Measurements from ENCODE around the gene DENND1A.

DENND1A gene

GRCh38 chr9:123678878-123679329 lies 251.0 kb downstream of the DENND1A start:
- Histone ChIP-seq H3K36me3 (ENCODE audit: low read length) (no peaks in the 10 kb centered on the region), H3K4me3 (ENCODE audit: insufficient read depth, low read length, poor library complexity, severe bottlenecking) (peak overlapping the region; percentile 3), H3K9me3 (ENCODE audit: insufficient read depth, low read length) (no peaks in the 10 kb centered on the region), H3K27ac (ENCODE audit: low read depth, low read length) (peak overlapping the region; percentile 71), H3K27me3 (ENCODE audit: low read length) (no peaks in the 10 kb centered on the region), H3K9ac (ENCODE audit: low read length) (peak overlapping the region; percentile 24), H4K20me1 (ENCODE audit: low read depth, low read length) (no peaks in the 10 kb centered on the region), H2AFZ (ENCODE audit: low read depth, low read length, severe bottlenecking) (peak overlapping the region; percentile 8), H3K79me2 (ENCODE audit: insufficient read depth, low read length) (no peaks in the 10 kb centered on the region), H3K9me2 (replicated peaks; ENCODE audit: insufficient read depth, low read length) (no peaks in the 10 kb centered on the region), H3K4me2 (ENCODE audit: low read depth, low read length, poor library complexity, severe bottlenecking) (peak overlapping the region; percentile 49), H3F3A (ENCODE audit: insufficient read depth) (peaks cover 8% of the 10 kb centered on the region; the same call in 1 of the 2 replicates)
- TF ChIP-seq EZH2phosphoT487 (conservative IDR thresholded peaks at IDR 0.05; ENCODE audit: low read length) (no peak), CTCF (IDR thresholded peaks at IDR 0.05; ENCODE audit: insufficient read depth, low read length, poor library complexity, severe bottlenecking) (no peak)

DNA sequence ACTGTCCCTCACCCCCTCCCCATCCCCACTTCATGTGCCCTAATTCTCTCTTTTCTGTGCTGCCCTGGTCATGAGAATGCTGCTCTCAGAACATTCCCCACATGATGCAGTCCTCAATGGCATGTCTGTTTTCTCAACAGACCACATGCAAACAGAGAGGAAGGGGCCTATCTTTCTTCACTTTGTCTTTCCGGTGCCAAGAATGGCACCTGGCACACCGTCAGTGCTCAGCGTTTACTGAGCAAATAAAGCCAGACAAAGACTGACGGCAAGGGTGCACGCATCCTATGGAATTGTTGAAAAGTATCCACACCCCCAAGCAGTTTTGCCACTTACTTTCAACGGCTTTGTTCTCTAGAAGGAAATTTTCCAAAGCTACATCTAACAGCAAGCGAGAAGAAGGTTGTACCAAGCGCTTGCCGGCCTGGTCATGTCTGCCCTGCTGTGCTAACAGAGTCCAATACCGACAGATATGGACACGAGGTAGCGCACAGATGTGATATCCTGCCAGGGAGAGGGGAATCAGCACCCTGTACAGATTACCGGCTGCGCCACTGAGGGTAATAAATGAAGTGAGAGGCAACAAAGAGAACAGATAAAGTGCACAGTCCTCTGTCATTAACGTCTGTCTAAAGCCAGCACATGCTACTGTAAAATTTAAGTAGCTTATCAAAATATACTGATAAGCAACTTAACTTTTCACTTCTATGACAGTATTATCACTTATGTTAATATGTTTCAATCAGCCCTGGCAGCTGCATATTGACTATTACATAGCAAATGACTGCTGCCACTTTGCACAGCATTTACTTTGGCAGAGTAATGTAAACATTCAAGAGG lies 251.7 kb downstream of the DENND1A start:
- Histone ChIP-seq H3F3A (ENCODE audit: insufficient read depth) (peaks cover 8% of the 10 kb centered on the region; the same call in 1 of the 2 replicates), H3K9me2 (replicated peaks; ENCODE audit: insufficient read depth, low read length) (no peaks in the 10 kb centered on the region), H3K27me3 (ENCODE audit: low read length) (no peaks in the 10 kb centered on the region), H3K27ac (ENCODE audit: low read depth, low read length) (peak overlapping the region; percentile 71), H3K36me3 (ENCODE audit: low read length) (no peaks in the 10 kb centered on the region), H3K9ac (ENCODE audit: low read length) (peak overlapping the region; percentile 24), H3K4me2 (ENCODE audit: low read depth, low read length, poor library complexity, severe bottlenecking) (peak overlapping the region; percentile 49), H3K79me2 (ENCODE audit: insufficient read depth, low read length) (no peaks in the 10 kb centered on the region), H4K20me1 (ENCODE audit: low read depth, low read length) (no peaks in the 10 kb centered on the region), H3K9me3 (ENCODE audit: insufficient read depth, low read length) (no peaks in the 10 kb centered on the region), H3K4me3 (ENCODE audit: insufficient read depth, low read length, poor library complexity, severe bottlenecking) (no peak overlapping the region), H2AFZ (ENCODE audit: low read depth, low read length, severe bottlenecking) (peak overlapping the region; percentile 10)
- no peak for TF ChIP-seq EZH2phosphoT487 (conservative IDR thresholded peaks at IDR 0.05; ENCODE audit: low read length)
- no peak for TF ChIP-seq CTCF (IDR thresholded peaks at IDR 0.05; ENCODE audit: insufficient read depth, low read length, poor library complexity, severe bottlenecking)

DNA sequence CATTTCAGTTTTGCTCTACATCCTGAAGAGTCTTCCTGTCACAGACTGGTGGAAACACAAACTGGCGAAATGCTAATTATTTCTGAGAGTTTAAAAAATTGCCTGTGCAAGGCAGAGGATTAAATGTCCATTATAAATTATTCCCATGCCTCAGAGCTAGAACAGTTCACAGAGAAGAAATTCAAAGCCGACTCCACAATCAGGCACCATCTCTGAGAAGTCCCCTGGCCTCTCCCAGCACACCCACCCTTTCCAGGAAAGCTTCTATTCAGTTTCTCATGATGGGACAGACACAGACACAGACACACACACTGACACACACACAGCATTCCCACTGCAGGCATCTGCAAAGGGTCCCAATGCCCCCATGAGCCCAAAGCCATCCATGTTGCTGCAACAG lies 253.1 kb downstream of the DENND1A start:
- Histone ChIP-seq H3K4me2 (ENCODE audit: low read depth, low read length, poor library complexity, severe bottlenecking) (no peak overlapping the region), H3K27me3 (ENCODE audit: low read length) (no peaks in the 10 kb centered on the region), H3K9me3 (ENCODE audit: insufficient read depth, low read length) (no peaks in the 10 kb centered on the region), H3K4me3 (ENCODE audit: insufficient read depth, low read length, poor library complexity, severe bottlenecking) (no peak overlapping the region), H3F3A (ENCODE audit: insufficient read depth) (peaks cover 8% of the 10 kb centered on the region; the same call in 1 of the 2 replicates), H3K79me2 (ENCODE audit: insufficient read depth, low read length) (no peaks in the 10 kb centered on the region), H3K27ac (ENCODE audit: low read depth, low read length) (no peak overlapping the region), H3K36me3 (ENCODE audit: low read length) (no peaks in the 10 kb centered on the region), H3K9ac (ENCODE audit: low read length) (no peak overlapping the region), H2AFZ (ENCODE audit: low read depth, low read length, severe bottlenecking) (no peak overlapping the region), H4K20me1 (ENCODE audit: low read depth, low read length) (no peaks in the 10 kb centered on the region), H3K9me2 (replicated peaks; ENCODE audit: insufficient read depth, low read length) (no peaks in the 10 kb centered on the region)
- TF ChIP-seq CTCF (IDR thresholded peaks at IDR 0.05; ENCODE audit: insufficient read depth, low read length, poor library complexity, severe bottlenecking) (no peak), EZH2phosphoT487 (conservative IDR thresholded peaks at IDR 0.05; ENCODE audit: low read length) (no peak)

Measured in SU-DHL-6 (cell line).